GM12892 (cell line): ENCODE results near the gene ACOT2.
"Not testable (repeated sequence)": the region's sequence is repeated elsewhere in the genome, so short reads cannot be mapped to it uniquely, and the experiment has no call there.

ENCODE experiments used
- POLR2A ChIP-seq: IDR thresholded peaks from 2 replicates; pipeline ENCODE4 v1.6.1; 2011; ENCODE audit warnings: low read depth, low read length, control low read depth
- POLR2AphosphoS5 ChIP-seq: IDR thresholded peaks from 2 replicates; pipeline ENCODE4 v1.6.1; 2011; ENCODE audit warnings: low read depth, low read length, control low read depth

DNA sequence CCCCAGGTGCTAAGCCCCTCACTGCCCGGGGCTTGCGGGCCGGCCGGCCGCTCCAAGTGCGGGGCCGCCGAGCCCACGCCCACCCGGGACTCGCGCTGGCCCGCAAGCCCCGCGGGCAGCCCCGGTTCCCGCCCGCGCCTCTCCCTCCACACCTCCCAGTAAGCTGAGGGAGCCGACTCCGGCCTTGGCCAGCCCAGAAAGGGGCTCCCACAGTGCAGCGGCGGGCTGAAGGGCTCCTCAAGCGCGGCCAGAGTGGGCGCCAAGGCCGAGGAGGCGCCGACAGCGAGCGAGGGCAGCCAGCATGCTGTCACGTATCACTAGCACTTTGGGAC lies 21.6 kb downstream of the ACOT2 start:
- not testable (repeated sequence) for TF ChIP-seq POLR2A, POLR2AphosphoS5
